HG03432 (cell line): ENCODE data around the gene COPA.
"Not testable (repeated sequence)": the region's sequence is repeated elsewhere in the genome, so short reads cannot be mapped to it uniquely, and the experiment has no call there.

ENCODE experiments used
- ATAC-seq: cut with Tn5 transposase; IDR thresholded peaks from one replicate; pipeline ENCODE4 v1.9.1; 2021; ENCODE audit warnings: mild to moderate bottlenecking, moderate library complexity; ENCODE audit not compliant: unreplicated experiment

Gene COPA

DNA sequence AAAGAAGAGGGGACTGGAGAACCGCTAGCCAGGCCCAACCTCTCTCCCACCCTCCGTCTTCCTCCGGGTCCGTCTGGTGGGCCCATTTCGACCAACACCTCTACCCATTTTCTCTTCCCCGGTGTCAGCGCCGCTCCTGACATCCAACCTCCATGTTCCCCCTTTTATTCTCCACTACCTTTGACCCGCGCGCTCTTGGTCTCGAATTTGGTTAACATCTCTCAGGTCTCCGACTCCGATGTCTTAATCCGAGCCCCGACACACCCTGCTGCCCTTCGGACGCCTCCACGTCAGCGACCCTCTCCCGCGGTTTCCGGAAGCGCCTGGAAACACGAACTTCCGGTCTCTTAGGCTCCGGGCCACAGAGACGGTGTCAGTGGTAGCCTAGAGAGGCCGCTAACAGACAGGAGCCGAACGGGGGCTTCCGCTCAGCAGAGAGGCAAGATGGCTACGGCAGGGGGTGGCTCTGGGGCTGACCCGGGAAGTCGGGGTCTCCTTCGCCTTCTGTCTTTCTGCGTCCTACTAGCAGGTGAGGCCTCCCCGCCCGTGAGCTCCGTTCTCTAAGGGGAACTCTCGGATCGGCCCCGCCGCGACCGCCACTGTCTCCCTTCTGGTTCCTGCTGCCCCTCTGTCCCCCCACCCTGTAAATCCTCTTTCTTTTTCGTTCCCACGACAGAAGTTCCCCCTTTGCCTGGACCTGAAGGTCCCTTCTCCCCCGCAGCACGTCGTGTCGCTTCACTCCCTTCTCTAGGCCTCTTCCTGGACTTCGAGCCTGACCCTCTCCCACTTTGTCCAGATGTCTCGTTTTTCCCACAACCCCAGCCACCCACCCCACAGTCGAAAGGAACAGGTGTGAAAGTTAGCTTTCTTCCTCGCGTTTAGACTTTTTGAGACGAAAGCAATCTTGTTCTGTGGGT, at the start of gene COPA, which contains the start of gene NCSTN:
Gene COPA, minus strand, starts transcription at position 298 of the 917 bp plus-strand sequence. Its CDS starts 80 bp downstream, at position 218.
Gene NCSTN, plus strand, starts transcription at position 431 of the 917 bp plus-strand sequence. Its CDS starts 14 bp downstream, at position 445.
- ATAC-seq = peak; percentile 95

DNA sequence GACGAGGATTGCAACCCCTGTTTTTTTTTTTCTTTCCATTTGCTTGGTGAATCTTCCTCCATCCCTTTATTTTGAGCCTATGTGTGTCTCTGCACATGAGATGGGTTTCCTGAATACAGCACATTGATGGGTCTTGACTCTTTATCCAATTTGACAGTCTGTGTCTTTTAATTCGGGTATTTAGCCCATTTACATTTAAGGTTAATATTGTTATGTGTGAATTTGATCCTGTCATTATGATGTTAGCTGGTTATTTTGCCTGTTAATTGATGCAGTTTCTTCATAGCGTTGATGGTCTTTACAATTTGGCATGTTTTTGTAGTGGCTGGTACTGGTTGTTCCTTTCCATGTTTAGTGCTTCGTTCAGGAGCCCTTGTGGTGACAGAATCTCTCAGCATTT, 45.4 kb upstream of the COPA start:
- not testable (repeated sequence) for ATAC-seq

DNA sequence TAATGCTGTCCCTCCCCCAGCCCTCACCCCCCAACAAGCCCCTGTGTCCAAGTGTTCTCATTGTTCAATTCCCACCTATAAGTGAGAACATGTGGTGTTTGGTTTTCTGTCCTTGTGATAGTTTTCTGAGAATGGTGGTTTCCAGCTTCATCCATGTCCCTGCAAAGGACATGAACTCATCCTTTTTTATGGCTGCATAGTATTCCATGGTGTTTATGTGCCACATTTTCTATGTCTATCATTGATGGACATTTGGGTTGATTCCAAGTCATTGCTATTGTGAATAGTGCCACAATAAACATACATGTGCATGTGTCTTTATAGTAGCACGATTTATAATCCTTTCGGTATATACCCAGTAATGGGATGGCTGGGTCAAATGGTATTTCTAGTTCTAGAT, 41.8 kb upstream of the COPA start:
- not testable (repeated sequence) for ATAC-seq

DNA sequence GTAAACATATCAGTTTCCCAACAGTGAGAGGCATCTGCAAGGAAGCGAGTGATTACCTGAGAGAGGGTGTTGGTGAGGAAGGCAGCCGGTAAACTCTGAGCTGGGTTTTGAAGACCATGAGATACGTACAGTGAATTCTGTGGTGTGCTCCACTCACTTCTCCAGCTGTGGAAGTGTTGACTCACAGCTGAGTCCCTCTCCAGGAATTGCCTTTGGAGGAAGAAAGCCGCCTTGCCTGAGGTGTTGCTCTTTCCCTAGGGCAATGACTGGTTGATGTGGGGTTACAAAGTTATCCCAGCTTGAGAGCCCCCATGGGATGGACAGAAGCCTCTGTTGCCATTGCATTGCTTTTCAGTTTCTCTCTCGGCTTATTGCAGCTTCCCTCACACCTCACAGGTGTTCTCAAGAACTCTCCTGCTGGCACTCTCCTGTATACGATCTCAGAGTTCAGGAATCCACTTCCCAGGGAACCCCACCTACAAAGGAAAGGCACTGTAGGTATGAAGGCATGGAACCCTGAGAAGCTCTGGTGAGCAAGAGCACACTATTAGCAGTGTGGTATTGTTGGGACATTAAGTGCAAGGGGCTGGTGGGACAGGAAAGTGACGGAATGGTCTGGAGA, 34.6 kb upstream of the COPA start:
- no peak for ATAC-seq

DNA sequence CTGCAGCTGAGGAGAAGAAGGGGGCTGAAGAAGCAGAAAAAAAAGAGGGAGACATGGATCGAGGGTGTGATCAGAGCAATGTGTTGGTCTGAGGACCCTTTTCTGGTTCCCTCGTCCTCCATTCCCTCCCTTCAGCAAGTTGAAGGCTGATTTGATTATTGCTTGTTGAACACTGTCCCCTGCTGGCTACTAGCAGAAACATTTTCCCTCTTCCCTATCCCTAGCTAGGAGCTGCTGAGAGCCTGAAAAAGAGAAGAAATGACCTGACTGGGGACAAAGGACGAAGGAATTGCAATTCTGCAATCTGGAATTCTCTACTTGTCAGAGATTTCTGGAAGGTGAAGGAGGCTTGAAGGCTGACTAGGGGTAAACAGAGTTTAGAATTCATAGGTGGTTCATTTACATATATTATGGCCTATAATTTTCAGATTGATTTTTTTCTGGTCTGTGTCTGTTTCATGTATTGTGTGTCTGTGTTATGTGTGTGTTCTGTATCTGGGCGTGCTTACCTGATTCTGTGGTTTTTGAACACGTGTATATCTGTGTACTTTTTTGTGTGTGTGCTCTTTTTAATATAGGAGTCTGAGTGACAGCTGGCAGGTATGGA, 33.6 kb upstream of the COPA start:
- peak; percentile 57 for ATAC-seq

DNA sequence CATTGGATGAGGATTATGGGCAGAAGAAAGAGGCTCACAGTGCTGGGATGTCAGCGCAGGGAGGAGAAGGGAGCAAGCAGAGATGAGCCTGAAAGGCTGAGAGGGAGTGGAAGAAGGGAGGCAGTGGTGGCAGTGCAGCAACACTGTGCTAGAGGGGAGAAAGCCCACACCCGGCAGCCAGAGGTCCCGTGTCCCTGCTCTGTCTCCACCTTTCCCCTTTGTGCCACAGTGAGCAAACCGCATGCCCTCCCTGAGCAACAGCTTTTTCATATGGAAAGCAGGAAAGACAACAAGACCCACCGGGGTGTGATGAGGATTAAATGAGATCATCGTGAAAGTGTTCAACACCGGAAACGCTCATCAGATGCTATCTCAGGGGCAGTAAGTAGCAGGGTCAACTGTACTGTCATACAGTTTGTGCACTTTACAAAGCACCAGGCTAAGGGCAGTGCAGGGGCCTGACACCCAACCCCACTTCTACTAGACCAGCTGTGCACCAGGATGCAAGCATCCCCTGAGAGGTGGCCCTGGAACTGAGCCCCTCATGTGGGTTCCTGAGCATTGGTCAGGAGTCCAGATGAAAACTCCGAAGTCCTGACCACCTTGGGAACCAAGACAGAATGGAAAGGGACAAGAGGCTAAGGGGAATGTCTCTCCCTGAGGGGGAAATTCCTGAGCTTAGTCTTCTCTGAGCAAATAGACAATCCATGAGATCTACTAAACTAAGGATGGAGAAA, 32.9 kb upstream of the COPA start:
- peak; percentile 54 for ATAC-seq

DNA sequence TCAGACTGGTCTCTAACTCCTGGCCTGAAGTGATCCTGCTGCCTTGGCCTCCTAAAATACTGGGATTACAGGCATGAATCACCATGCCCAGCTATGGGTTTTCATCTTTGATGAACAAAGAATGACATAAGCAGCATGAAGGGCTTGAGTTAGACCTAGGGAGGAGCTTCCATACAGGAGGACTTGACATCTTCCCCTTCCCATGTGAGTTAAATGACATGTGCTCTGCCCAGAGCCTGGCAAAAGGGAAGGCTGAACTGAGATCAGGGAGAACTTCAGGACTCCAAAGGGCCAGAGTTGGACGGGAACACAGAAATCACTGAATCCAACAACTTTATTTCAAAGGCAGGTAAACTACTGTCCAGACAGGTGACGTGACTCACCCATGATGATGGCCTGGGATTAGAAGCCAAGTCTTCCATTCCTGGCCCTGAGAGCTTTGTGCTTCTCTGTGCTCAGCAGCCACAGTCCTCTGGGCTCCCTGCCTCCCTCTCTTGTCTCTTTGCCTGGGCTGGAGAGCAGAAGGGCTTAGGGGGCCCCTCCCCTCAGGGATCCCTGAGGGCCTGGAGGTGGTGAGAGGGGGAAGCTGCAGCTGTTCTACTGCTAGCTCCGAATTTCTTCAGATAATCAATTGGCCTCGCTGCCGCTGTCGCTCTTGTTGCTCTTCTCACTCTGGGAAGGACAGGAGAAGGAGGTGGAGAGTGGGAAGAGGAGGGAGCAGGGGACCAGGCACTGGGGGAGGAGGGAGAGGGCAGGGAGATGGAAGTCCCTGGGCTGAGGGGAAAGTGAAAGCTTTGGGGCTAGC, 31.5 kb upstream of the COPA start:
- ATAC-seq = no peak

DNA sequence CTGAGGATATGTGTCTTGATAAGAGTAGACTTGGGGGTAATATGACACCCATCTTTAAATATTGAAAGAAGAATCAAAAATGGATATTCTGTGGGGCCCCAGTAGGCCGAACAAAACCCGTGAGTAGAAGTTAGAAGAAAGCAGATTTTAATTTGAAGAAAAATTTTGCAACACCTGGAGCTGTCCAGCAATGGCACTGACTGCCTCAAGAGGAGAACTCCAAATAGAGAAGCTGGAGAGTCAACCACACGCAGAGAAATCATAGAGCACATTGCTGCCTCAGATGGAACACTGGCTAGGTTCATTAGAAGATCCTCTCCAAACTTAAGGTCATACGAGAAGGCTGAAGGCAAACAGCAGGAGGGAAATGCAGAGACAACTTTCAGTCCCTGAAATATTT, 30.6 kb upstream of the COPA start:
- ATAC-seq = no peak

DNA sequence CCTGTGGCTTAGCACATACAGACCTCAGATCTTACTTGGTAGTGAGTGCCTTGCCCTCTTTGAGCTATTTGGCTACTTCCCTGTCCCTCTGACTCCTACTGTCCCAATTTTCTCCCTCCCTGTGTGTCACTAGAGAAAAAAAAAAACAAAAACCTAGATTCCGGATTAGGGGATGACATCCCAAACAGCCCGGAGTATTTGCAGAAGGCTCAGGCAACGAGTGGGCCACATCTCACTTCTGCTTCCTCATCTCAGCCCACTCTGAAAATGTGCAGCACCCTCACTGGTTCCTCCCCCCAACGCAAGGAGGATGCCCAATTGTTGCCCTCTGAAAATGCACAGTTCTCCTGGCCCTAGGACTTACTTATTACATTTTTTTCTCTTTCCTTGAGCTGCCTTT, 28.7 kb upstream of the COPA start:
- no peak for ATAC-seq

DNA sequence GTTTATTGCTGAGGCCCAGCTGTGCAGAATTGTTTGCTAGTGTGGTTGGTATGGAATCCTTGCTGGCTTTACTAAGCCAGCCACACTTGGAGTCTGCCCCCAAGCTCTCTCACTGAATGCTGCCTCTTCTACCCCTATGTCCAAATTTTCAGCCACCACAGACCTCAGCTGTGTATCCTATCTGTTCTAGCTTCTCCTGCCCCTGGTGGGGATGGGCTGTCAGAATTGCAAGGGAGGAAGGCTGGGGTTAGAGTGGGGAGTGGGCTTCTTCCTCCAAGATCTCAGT, 28.2 kb upstream of the COPA start:
- ATAC-seq = no peak

DNA sequence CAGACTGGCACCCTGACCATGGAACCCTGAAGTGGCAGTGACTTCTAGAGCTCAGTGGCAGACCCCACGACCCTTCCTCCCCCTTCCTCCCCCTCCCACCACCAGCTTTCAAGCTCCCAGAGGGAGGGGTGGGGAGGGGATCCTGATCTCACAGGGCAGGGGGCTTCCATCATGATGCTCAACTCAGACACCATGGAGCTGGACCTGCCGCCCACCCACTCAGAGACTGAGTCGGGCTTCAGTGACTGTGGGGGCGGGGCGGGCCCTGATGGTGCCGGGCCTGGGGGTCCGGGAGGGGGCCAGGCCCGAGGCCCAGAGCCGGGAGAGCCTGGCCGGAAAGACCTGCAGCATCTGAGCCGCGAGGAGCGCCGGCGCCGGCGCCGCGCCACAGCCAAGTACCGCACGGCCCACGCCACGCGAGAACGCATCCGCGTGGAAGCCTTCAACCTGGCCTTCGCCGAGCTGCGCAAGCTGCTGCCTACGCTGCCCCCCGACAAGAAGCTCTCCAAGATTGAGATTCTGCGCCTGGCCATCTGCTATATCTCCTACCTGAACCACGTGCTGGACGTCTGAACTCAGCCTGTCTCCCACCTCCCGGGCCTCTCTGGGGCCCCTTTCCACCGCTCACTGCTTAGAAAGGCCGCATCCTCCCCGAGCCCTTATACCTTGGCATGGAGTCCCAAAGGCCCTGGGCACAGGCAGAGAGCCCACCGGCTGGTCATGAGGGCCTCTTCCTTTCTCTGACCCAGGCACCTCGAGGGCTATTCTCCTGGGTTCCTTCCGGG, 27.7 kb upstream of the COPA start:
- ATAC-seq = no peak

DNA sequence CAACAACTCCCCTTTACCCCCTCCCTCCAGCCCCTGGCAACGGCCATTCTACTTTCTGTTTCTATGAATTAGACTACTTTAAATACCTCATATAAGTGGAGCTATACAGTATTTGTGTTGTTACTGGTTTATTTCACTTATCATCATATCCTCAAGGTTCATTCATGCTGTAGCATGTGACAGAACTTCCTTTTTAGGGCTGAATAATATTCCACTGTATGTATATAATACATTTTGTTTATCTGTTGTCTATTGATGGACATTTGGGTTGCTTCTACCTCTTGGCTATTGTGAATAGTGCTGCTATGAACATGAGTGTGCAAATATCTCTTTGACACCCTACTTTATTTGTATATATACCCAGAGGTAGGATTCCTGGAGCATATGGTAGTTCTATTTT, 26.0 kb upstream of the COPA start:
- no peak for ATAC-seq

DNA sequence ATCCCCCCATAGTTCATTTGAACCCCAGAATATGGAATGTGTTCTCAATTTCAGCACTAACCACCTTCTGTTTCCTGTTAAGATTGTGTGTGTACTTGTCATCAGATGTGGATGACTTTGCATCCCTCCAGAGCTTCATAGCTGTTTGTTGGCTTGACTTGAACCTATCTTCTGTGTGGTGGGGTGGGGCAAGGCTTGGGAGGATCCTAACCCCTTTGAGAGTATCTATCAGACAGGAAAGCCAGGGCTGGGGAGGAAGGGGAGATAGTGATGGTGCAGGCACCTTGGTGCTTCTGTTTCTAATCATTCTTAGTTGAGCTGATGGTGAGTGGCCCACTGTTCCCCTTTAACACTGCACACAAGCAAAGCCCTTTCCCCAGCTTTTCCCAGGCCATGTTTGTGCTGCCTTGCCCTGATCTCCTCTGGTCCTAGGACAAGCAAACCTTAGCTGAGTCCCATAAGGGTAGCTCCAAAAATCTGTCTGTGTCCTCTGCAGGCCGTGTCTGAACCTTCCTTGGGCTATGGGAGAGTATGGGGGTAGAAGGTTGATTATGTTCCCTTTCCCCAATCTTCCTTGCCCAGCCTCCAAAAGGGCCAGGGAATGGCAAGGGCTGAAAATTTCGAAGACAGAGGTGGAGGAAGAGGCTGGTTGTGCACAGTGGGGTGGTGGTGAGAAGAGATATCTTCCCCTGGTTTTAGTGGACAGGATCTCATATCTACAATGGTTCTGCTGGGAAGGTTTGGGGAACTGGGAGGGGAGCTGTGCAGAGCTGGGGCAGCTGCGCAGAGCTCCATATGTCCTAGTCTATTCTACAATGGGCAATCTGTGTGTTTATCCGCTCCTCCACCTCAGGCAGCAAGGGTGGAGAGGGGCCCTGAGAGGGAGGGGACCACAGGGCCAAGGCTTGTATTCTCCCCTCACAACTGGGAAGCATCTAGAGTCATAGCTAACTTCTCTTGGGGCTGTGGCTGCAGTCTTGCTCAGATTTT, 25.2 kb upstream of the COPA start:
- ATAC-seq = no peak

DNA sequence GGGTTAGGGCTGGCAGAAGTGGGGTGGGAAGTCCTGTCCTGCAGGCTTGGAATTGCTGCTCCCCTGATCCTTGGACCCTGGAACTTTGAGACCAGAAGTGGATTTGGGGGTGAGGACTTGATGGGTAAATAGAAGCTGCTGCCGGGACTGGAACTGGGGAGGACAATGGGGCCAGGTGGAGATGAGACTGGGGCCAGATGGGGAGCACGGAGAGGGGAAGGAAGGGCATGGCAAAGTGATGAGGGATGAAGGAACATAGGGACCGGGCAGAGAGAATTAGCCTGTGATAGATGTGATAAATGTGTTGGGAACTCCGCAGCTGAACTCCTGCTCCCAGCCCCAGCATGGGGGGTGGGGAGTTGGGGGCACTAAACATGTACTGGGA, 24.5 kb upstream of the COPA start:
- ATAC-seq = no peak

DNA sequence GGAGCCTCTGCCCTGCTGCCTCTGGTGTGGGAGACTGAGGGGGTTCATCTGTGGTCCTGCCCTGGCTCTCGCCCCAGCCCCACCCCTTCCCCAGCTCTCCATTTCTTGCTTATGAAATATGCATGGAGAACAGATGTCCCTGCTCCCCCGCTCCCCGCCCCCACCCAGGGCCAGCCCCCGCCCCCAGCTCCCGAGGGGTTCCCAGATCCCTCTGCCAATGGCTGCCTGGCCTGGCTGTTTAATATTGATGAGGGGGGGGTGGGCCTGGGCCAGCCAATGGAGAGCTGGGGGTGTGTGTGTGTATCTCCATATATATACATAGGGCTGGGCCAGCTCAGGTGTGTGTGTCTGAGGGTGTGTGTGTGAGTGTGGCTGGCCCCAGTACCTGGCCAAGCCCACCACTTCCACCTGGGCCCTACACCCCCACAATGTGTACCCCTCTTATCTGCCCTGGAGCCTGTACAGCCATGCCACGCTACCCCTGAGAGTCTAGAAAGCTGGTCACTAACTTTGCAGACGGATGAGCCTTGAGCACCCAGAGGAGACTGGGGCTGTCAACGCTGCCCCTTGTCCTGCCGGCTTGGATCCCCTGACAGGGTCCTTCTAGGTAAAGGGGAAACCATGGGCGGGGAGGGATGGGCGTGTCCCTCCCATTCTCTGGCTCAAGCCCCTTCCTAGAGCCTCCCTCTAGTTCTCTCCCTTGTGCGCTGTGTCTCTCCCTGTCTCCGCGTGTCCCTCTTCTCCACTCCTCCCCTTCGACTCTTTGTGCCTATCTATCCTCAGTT, 23.9 kb upstream of the COPA start, which contains the start of gene NHLH1:
Gene NHLH1, plus strand, starts transcription at position 341 of the 785 bp plus-strand sequence. CDS start 3,661 bp downstream, outside the sequence.
- ATAC-seq = no peak

DNA sequence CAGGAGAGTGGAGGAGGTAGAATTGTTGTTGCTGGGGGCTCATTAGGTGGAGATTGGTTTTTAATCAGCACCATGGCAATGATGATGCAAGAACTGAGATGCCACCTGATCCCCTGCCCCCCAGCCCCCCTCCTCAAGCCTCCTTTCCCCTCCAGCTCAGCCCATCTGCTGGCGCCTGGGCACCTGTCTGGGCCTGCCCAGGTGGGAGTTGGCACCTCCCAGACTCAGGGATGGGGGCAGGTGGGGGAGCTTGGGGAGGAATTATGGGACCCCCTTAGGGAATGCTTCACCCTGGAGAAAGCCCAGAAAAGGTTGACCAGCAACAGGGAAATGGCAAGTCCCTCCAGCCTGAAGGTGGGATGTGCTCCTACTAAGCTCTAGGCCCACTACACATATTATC, 22.3 kb upstream of the COPA start:
- ATAC-seq = no peak

DNA sequence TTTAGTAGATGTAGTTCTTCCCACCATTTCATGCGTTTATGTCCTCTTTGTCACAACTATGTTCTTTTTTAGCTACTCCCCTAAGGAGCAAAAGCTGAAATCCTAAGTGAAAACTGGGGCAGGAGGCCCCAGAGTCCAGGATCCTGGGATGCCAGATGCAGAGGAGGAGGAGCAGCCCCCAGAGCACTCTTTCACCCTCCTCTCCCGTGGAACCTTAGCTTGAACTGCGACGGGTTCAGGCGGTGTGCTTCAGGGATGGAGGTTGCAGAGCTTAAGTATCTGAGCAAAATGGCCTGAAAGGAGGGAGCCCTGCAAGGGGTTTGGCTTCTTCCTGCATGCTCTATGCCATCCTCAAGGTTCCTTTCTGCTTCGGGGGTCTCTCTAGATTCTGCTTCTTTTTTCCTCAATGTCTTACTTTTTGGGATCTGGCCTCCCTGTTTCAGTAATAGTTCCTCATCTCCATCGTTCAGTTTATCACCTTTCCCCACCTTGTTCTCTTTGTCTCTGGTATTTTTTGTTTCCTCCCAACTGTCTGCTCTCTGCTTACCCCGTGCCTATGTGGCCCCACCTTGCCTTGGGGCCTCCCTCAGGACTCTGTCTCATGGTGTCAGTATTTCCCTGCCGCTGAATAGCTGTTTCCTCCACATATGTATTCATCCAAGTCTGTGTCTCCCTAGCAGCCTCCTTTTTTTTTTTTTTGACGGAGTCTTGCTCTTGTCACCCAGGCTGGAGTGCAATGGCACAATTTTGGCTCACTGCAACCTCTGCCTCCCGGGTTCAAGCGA, 21.1 kb upstream of the COPA start:
- no peak for ATAC-seq
